Stomach (tissue), 4 donors: ENCODE data around the gene MCM3AP.

Experiments used
- EP300 ChIP-seq: sonication (generic); formaldehyde crosslinking; IDR thresholded peaks from one replicate; pipeline ENCODE4 v1.6.1; 2017; ENCODE audit warnings: antibody characterized with exemption
- POLR2A ChIP-seq, 4 donors: fragments of 450-650 bp; IDR thresholded peaks; one replicate each; pipeline ENCODE4 v1.6.1; 2016; ENCODE audit warnings: antibody characterized with exemption in 4 of 4, control low read depth in 2 of 4, mild to moderate bottlenecking in 1 of 4, moderate library complexity in 1 of 4
- POLR2AphosphoS5 ChIP-seq, 3 donors: sonication (generic); formaldehyde crosslinking; IDR thresholded peaks; one replicate each; pipeline ENCODE4 v1.6.1; 2016; ENCODE audit warnings: antibody characterized with exemption in 3 of 3
- TF ChIP-seq, protein P1 (sequence below), 7 experiments: fragments of 450-650 bp in 4 of 7; fragments of 200-600 bp in 3 of 7; sonication (generic) in 3 of 7; IDR thresholded peaks; one replicate each; pipeline ENCODE4 v1.5.1; 2016 to 2019; ENCODE audit warnings: antibody characterized with exemption in 7 of 7, control low read depth in 2 of 7, mild to moderate bottlenecking in 1 of 7

DNA sequence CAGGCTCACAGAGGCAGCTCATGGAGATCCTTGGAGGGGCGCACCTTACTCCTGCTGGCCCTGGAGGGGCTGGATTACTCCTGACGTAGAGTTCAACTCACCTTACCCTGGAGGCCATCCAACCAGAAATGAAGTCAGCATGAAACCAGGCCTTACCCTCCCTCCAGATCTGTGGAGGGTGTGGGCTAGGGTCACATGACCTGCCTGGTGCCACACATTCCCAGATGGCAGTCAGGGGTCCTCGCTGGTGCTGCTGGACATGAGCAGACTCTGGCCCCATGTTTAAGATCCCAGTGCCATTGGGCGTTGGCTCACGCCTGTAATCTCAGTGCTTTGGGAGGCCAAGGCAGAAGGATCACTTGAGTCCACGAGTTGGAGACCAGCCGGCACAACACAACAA lies 33.8 kb upstream of the MCM3AP start:
- TF ChIP-seq POLR2AphosphoS5 (IDR thresholded peaks at IDR 0.05) (no peak), EP300 (no peak), POLR2A (IDR thresholded peaks at IDR 0.05) (no peak)
- TF ChIP-seq, protein P1, sequence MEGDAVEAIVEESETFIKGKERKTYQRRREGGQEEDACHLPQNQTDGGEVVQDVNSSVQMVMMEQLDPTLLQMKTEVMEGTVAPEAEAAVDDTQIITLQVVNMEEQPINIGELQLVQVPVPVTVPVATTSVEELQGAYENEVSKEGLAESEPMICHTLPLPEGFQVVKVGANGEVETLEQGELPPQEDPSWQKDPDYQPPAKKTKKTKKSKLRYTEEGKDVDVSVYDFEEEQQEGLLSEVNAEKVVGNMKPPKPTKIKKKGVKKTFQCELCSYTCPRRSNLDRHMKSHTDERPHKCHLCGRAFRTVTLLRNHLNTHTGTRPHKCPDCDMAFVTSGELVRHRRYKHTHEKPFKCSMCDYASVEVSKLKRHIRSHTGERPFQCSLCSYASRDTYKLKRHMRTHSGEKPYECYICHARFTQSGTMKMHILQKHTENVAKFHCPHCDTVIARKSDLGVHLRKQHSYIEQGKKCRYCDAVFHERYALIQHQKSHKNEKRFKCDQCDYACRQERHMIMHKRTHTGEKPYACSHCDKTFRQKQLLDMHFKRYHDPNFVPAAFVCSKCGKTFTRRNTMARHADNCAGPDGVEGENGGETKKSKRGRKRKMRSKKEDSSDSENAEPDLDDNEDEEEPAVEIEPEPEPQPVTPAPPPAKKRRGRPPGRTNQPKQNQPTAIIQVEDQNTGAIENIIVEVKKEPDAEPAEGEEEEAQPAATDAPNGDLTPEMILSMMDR (IDR thresholded peaks at IDR 0.05): no peak
